Measurements from ENCODE around the gene LGR4. TPM values are rescaled to one million over a fixed set of nuclear protein-coding genes. Genes with fewer than 3 reads are reported as not detected.

The LGR4 gene
- total RNA-seq, 4 donors from 2014 or later: 28.7 to 165 (median 120) TPM

DNA sequence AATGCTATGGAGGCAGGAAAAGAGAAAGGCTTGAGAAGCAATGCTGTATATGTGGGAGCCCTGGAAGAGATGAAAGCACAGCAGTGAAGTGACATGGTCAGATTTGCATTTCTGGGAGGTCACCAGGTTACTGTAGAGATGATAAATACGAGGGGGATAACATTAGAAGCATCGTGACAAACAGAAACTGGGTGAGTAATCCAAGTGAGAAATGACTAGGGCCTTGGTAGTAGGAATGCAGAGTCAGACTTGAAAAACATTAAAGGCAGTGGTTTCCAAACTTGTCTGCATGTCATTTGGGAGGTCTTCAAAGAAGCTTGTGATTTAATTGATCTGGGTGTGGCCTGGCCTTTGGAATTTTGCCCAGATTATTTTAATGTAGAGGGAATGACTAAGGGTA lies 153.5 kb downstream of the LGR4 start:
- no peak overlapping the region for H3K4me3 ChIP-seq
- no peaks in the 10 kb centered on the region for H3K4me1 ChIP-seq
- no peak overlapping the region for H3K27ac ChIP-seq
- no peaks in the 10 kb centered on the region for H3K9me3 ChIP-seq
- WGBS, 2 donors (ENCODE audit: low coverage in 1 of 2): 29 to 35% methylated on average over 2 of the region's 2 CpGs
- intact Hi-C loops (cut with DNase I; ENCODE audit: low total_unique reads): no loop called here
- no peaks in the 10 kb centered on the region for H3K27me3 ChIP-seq
- DNase-seq: no peak
- in situ Hi-C loops (cut with MboI; ENCODE audit: low pct_ligation_motif_present in 1 of 4, low pct_unique_long_range_greater_than_20kb in 1 of 4, low sequenced_read_pairs in 3 of 4): no loop called here
- TF ChIP-seq POLR2AphosphoS5 (IDR thresholded peaks at IDR 0.05) (no peak), EP300 (IDR thresholded peaks at IDR 0.05; ENCODE audit: low read depth) (no peak), CTCF (IDR thresholded peaks at IDR 0.05) (no peak), POLR2A (IDR thresholded peaks at IDR 0.05) (no peak)
- no peaks in the 10 kb centered on the region for H3K36me3 ChIP-seq

- no peaks in the 10 kb centered on the region for H3K36me3 ChIP-seq
- WGBS, 2 donors (ENCODE audit: low coverage in 1 of 2): 85 to 100% methylated on average over 1 to 2 of the region's 2 CpGs
- no peak for TF ChIP-seq POLR2A (IDR thresholded peaks at IDR 0.05)
- TF ChIP-seq EP300 (IDR thresholded peaks at IDR 0.05; ENCODE audit: low read depth): no peak
- no peak for TF ChIP-seq CTCF (IDR thresholded peaks at IDR 0.05)
- no peak for TF ChIP-seq POLR2AphosphoS5 (IDR thresholded peaks at IDR 0.05)
- no peaks in the 10 kb centered on the region for H3K27me3 ChIP-seq
- H3K27ac ChIP-seq: no peak overlapping the region
- in situ Hi-C loops (cut with MboI; ENCODE audit: low pct_ligation_motif_present in 1 of 4, low pct_unique_long_range_greater_than_20kb in 1 of 4, low sequenced_read_pairs in 3 of 4): no loop called here
- no peak overlapping the region for H3K4me3 ChIP-seq
- no peaks in the 10 kb centered on the region for H3K9me3 ChIP-seq
- intact Hi-C loops (cut with DNase I; ENCODE audit: low total_unique reads): no loop called here
- DNase-seq: no peak
- H3K4me1 ChIP-seq: no peaks in the 10 kb centered on the region
Measured at GRCh38 chr11:27317751-27318150, 154.8 kb downstream of the LGR4 start.

Small RNA genes within 50 kb of the gene (small RNA-seq; reads per million reads assigned to genes)
- 0 reads per million in 4 donors for gene AC100771.1
- 0 reads per million in 4 donors for gene MIR8087
- gene RNA5SP339: 0 reads per million in 4 donors

Other genes starting within 250 kb of the LGR4 start
- gene CCDC34, start 109.6 kb downstream of the LGR4 start, total RNA-seq: 1 to 10 TPM in 2 of 4 donors, under 1 TPM in 1, not detected in 1; 0.40 to 6.8 (median 5.6) TPM
- 10 to 100 TPM; 23.1 to 49.2 (median 32.4) TPM for gene LIN7C, start 34.0 kb upstream of the LGR4 start, total RNA-seq
- under 1 TPM in 2 of 4 donors, not detected in 2; 0.14 to 0.64 TPM for gene BDNF, start 227.7 kb upstream of the LGR4 start, total RNA-seq